Fibroblast of the conjunctiva (primary cell): ENCODE measurements around the gene WDR45.

Source experiments
- DNase-seq: peaks from one replicate; pipeline ENCODE4 v3.0.0-alpha.2; 2010; ENCODE audit warnings: low read depth

Gene WDR45

GRCh38 chrX:49073601-49074575 lies 5.8 kb downstream of the WDR45 start, which contains the start of gene PRAF2:
TSS of gene PRAF2 (minus strand) at chrX:49074002. CDS start at chrX:49073987, 15 bp downstream.
- DNase-seq, result peak; percentile 75

GRCh38 chrX:49072712-49073095 lies 7.0 kb downstream of the WDR45 start:
- DNase-seq, result no peak

- peak; percentile 64 for DNase-seq
Measured at GRCh38 chrX:49071877-49072711, 7.6 kb downstream of the WDR45 start.

- DNase-seq, result no peak
Measured at GRCh38 chrX:49070988-49071387, 8.7 kb downstream of the WDR45 start.

- no peak for DNase-seq
Measured at GRCh38 chrX:49069038-49069437, 10.6 kb downstream of the WDR45 start.

- no peak for DNase-seq
Measured at GRCh38 chrX:49067285-49068120, 12.2 kb downstream of the WDR45 start.

GRCh38 chrX:49066690-49067089 lies 13.0 kb downstream of the WDR45 start:
- DNase-seq, result no peak

GRCh38 chrX:49066278-49066677 lies 13.4 kb downstream of the WDR45 start:
- no peak for DNase-seq

- no peak for DNase-seq
Measured at GRCh38 chrX:49064735-49065134, 15.0 kb downstream of the WDR45 start.

- DNase-seq, result no peak
Measured at GRCh38 chrX:49064303-49064702, 15.4 kb downstream of the WDR45 start.

GRCh38 chrX:49063715-49064114 lies 16.0 kb downstream of the WDR45 start:
- DNase-seq, result no peak

GRCh38 chrX:49061916-49062315 lies 17.8 kb downstream of the WDR45 start:
- no peak for DNase-seq

GRCh38 chrX:49061490-49061889 lies 18.2 kb downstream of the WDR45 start:
- no peak for DNase-seq

GRCh38 chrX:49060914-49061313 lies 18.8 kb downstream of the WDR45 start:
- DNase-seq, result no peak

GRCh38 chrX:49059681-49060085 lies 20.0 kb downstream of the WDR45 start:
- DNase-seq, result no peak

GRCh38 chrX:49059201-49059600 lies 20.5 kb downstream of the WDR45 start:
- no peak for DNase-seq

- DNase-seq, result no peak
Measured at GRCh38 chrX:49058794-49059193, 20.9 kb downstream of the WDR45 start, which contains the start of gene CCDC120. TSS of gene CCDC120 (plus strand) at chrX:49058999. CDS start at chrX:49062042, 3,043 bp downstream.

GRCh38 chrX:49054073-49054762 lies 25.5 kb downstream of the WDR45 start:
- DNase-seq, result no peak

GRCh38 chrX:49053223-49054072 lies 26.2 kb downstream of the WDR45 start:
- DNase-seq, result no peak

- no peak for DNase-seq
Measured at GRCh38 chrX:49043987-49044281, 35.8 kb downstream of the WDR45 start.
